ENCODE measurements around the gene SLC9A8. TPM values are rescaled to one million over a fixed set of nuclear protein-coding genes. Genes with fewer than 3 reads are reported as not detected.

The SLC9A8 gene
- total RNA-seq, 1 experiment from 2014 or later = 6.5 TPM

- TF ChIP-seq, protein P1, sequence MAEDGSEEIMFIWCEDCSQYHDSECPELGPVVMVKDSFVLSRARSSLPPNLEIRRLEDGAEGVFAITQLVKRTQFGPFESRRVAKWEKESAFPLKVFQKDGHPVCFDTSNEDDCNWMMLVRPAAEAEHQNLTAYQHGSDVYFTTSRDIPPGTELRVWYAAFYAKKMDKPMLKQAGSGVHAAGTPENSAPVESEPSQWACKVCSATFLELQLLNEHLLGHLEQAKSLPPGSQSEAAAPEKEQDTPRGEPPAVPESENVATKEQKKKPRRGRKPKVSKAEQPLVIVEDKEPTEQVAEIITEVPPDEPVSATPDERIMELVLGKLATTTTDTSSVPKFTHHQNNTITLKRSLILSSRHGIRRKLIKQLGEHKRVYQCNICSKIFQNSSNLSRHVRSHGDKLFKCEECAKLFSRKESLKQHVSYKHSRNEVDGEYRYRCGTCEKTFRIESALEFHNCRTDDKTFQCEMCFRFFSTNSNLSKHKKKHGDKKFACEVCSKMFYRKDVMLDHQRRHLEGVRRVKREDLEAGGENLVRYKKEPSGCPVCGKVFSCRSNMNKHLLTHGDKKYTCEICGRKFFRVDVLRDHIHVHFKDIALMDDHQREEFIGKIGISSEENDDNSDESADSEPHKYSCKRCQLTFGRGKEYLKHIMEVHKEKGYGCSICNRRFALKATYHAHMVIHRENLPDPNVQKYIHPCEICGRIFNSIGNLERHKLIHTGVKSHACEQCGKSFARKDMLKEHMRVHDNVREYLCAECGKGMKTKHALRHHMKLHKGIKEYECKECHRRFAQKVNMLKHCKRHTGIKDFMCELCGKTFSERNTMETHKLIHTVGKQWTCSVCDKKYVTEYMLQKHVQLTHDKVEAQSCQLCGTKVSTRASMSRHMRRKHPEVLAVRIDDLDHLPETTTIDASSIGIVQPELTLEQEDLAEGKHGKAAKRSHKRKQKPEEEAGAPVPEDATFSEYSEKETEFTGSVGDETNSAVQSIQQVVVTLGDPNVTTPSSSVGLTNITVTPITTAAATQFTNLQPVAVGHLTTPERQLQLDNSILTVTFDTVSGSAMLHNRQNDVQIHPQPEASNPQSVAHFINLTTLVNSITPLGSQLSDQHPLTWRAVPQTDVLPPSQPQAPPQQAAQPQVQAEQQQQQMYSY (CRISPR knock-in tag; IDR thresholded peaks at IDR 0.05) = peak; percentile 40; the same call in 1 of the 2 replicates
- TF ChIP-seq, protein P2, sequence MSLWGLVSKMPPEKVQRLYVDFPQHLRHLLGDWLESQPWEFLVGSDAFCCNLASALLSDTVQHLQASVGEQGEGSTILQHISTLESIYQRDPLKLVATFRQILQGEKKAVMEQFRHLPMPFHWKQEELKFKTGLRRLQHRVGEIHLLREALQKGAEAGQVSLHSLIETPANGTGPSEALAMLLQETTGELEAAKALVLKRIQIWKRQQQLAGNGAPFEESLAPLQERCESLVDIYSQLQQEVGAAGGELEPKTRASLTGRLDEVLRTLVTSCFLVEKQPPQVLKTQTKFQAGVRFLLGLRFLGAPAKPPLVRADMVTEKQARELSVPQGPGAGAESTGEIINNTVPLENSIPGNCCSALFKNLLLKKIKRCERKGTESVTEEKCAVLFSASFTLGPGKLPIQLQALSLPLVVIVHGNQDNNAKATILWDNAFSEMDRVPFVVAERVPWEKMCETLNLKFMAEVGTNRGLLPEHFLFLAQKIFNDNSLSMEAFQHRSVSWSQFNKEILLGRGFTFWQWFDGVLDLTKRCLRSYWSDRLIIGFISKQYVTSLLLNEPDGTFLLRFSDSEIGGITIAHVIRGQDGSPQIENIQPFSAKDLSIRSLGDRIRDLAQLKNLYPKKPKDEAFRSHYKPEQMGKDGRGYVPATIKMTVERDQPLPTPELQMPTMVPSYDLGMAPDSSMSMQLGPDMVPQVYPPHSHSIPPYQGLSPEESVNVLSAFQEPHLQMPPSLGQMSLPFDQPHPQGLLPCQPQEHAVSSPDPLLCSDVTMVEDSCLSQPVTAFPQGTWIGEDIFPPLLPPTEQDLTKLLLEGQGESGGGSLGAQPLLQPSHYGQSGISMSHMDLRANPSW (CRISPR knock-in tag; conservative IDR thresholded peaks at IDR 0.05; ENCODE audit: low read depth) = no peak
- TF ChIP-seq MAX (CRISPR knock-in tag; IDR thresholded peaks at IDR 0.05) = 0 out of 2 replicates have a peak, but pooled peaks have one; percentile 17
- ATAC-seq (peak; percentile 14; the same call in 1 of the 2 replicates), DNase-seq (ENCODE audit: low spot score) (no peak)
- POLR2A ChIA-PET = interaction anchor here (1.3 kb wide), 1 partner anchor 21 kb away, joined by 3 read pairs; the partner anchor contains the start of gene SPATA2
- no peaks in the 10 kb centered on the region for H3K9me3 Mint-ChIP-seq
- H3K36me3 Mint-ChIP-seq = peaks cover 22% of the 10 kb centered on the region
- CTCF ChIA-PET = interaction anchor here (0.8 to 2.6 kb wide), 6 partner anchors 27 to 396 kb away, joined by 3 to 16 read pairs (median 7); no protein-coding TSS in a partner anchor
- peak overlapping the region; percentile 93 for H3K27ac Mint-ChIP-seq
- peaks cover 30% of the 10 kb centered on the region for H3K4me1 Mint-ChIP-seq
- no peaks in the 10 kb centered on the region for H3K27me3 Mint-ChIP-seq (ENCODE audit: low read depth)
- peak overlapping the region; percentile 97 for H3K4me3 Mint-ChIP-seq
Observed at GRCh38 chr20:49937027-49937929, 124.7 kb downstream of the SLC9A8 start.

DNA sequence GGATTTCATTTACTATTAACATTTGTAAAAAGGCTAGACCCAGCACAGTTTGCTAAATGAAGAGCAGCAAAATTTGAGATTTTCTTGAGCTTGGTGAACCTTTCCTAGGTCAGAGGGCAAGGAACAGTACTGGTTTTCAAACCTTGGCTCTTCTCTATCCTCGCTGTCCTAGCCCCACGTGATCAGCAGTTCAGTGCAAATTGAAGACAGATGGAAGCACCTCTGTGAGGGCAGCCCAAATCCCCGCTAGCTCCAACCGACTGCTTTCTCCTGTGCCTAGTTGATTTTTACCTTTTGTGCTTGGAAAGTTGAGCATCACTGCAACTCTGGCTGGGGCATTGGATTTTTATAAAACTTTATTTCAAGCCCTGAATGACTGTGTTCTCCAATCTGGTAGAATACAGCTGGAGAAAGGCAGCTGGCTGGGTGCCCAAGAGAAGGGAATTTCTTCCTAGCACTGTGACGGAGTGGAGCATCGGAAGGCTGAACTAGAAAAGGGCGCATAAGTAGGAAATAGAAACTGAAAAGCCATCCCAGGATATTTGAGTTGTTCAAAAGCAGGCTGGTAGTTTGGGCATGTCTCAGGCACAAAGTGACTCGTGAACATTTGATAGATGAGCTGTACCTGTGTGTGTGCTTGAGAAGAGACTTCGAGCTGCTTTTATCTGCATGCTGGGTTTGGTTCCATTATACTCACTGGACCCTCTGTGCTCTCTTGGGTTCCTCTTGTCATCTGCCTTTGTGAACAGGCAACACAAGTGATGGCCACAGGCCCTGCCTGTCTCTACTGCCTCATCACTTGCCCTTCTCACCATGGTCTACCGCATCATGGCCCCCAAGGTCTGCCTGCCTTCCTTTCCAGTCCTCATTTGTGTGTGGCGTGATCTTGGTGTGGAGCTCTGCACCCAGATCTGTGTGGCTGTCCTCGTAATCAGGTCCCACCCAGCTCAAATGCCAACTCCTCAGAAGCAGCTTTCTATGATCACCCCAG is 125.8 kb downstream of the SLC9A8 start:
- H3K4me3 Mint-ChIP-seq = peak overlapping the region; percentile 97
- H3K4me1 Mint-ChIP-seq = peaks cover 30% of the 10 kb centered on the region
- ChIA-PET POLR2A (interaction anchor here (1.3 kb wide), 1 partner anchor 23 kb away, joined by 3 read pairs; the partner anchor contains the start of gene SPATA2), CTCF (interaction anchor here (0.6 to 2.6 kb wide), 6 partner anchors 26 to 241 kb away, joined by 3 to 16 read pairs (median 6); no protein-coding TSS in a partner anchor)
- ATAC-seq = no peak
- no peaks in the 10 kb centered on the region for H3K9me3 Mint-ChIP-seq
- peaks cover 27% of the 10 kb centered on the region for H3K36me3 Mint-ChIP-seq
- no peaks in the 10 kb centered on the region for H3K27me3 Mint-ChIP-seq (ENCODE audit: low read depth)
- peak overlapping the region; percentile 43 for H3K27ac Mint-ChIP-seq
- TF ChIP-seq GABPB1 (CRISPR knock-in tag; IDR thresholded peaks at IDR 0.05) (0 out of 2 replicates have a peak, but pooled peaks have one; percentile 14), FOXK1 (CRISPR knock-in tag; IDR thresholded peaks at IDR 0.05) (no peak), JAZF1 (CRISPR knock-in tag; IDR thresholded peaks at IDR 0.05) (no peak), USF2 (CRISPR knock-in tag; IDR thresholded peaks at IDR 0.05) (peak; percentile 57; the same call in 1 of the 2 replicates)
- TF ChIP-seq, protein P3, sequence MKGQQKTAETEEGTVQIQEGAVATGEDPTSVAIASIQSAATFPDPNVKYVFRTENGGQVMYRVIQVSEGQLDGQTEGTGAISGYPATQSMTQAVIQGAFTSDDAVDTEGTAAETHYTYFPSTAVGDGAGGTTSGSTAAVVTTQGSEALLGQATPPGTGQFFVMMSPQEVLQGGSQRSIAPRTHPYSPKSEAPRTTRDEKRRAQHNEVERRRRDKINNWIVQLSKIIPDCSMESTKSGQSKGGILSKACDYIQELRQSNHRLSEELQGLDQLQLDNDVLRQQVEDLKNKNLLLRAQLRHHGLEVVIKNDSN (CRISPR knock-in tag; IDR thresholded peaks at IDR 0.05) = peak; percentile 47
- DNase-seq (ENCODE audit: low spot score) = no peak
